ENCODE results near the gene SLC25A17. TPM values are rescaled to one million over a fixed set of nuclear protein-coding genes. Genes with fewer than 3 reads are reported as not detected.

Gene SLC25A17
- total and polyA plus RNA-seq, 10 donors: 11.4 to 16.1 (median 13.8) TPM

DNA sequence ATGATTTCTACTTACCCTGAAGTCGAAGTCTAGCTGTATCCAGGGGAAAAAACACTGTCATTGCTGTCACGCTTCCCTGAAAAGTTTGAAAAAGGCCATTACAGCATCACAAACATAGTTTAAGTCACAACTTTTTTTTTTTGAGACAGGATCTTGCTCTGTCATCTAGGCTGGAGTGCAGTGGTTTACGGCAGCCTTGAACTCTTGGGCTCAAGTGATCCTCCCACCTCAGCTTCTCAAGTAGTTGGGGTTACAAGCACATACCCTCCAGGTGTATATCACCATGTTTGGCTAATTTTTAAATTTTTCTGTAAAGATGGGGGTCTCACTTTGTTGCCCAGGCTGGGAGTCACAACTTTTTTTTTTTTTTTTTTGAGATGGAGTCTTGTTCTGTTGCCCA is 20.1 kb downstream of the SLC25A17 start:
- TF ChIP-seq POLR2A (IDR thresholded peaks at IDR 0.05) (no peak), POLR2AphosphoS5 (IDR thresholded peaks at IDR 0.05) (no peak)
- TF ChIP-seq, protein P1, sequence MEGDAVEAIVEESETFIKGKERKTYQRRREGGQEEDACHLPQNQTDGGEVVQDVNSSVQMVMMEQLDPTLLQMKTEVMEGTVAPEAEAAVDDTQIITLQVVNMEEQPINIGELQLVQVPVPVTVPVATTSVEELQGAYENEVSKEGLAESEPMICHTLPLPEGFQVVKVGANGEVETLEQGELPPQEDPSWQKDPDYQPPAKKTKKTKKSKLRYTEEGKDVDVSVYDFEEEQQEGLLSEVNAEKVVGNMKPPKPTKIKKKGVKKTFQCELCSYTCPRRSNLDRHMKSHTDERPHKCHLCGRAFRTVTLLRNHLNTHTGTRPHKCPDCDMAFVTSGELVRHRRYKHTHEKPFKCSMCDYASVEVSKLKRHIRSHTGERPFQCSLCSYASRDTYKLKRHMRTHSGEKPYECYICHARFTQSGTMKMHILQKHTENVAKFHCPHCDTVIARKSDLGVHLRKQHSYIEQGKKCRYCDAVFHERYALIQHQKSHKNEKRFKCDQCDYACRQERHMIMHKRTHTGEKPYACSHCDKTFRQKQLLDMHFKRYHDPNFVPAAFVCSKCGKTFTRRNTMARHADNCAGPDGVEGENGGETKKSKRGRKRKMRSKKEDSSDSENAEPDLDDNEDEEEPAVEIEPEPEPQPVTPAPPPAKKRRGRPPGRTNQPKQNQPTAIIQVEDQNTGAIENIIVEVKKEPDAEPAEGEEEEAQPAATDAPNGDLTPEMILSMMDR (IDR thresholded peaks at IDR 0.05 in 8 of 11, conservative IDR thresholded peaks at IDR 0.05 in 3 of 11): no peak
- Histone ChIP-seq H3K27me3 (replicated peaks in 1 of 7) (no peaks in the 10 kb centered on the region), H3K4me3 (no peak overlapping the region), H3K27ac (no peak overlapping the region), H3K36me3 (peaks cover 0 to 33% (median 2%) of the 10 kb centered on the region in 6 donors), H3K9me3 (no peaks in the 10 kb centered on the region), H3K4me1 (no peaks in the 10 kb centered on the region)
- intact Hi-C loops (cut with DNase I; ENCODE audit: low total_unique reads): no loop called here
- DNase-seq: no peak
- WGBS, 5 donors: 87 to 99% (median 92%) methylated on average over 3 of the region's 3 CpGs

DNA sequence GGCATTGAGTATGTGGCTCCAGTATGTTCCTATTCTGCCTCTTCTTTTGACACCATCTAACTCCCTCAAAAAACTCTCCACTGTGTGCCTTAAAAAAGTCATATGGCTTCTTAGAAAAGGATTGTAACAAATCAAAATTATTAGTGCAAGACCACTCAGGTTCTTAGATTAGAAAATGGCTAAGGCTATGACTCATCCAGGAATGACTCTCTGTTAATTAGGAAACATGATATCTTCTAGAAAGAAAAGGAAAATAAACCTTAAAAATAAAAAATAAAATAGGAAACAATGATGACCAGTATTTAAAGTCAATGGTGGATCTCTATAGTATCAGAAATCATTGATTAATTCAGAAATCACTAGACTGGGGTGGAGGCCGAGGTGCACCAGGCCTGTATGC is 21.7 kb downstream of the SLC25A17 start:
- intact Hi-C loops (cut with DNase I; ENCODE audit: low total_unique reads): no loop called here
- TF ChIP-seq, protein P1 (IDR thresholded peaks at IDR 0.05 in 8 of 11, conservative IDR thresholded peaks at IDR 0.05 in 3 of 11): no peak
- TF ChIP-seq POLR2A (IDR thresholded peaks at IDR 0.05) (no peak), POLR2AphosphoS5 (IDR thresholded peaks at IDR 0.05) (no peak)
- Histone ChIP-seq H3K27me3 (replicated peaks in 1 of 7) (no peaks in the 10 kb centered on the region), H3K4me3 (no peak overlapping the region), H3K9me3 (no peaks in the 10 kb centered on the region), H3K27ac (no peak overlapping the region), H3K36me3 (peaks cover 0 to 48% (median 2%) of the 10 kb centered on the region in 6 donors), H3K4me1 (peaks cover 0 to 5% (median 0%) of the 10 kb centered on the region in 6 donors)
- WGBS, 5 donors: 90 to 100% (median 100%) methylated on average over 1 of the region's 1 CpG
- no peak for DNase-seq

DNA sequence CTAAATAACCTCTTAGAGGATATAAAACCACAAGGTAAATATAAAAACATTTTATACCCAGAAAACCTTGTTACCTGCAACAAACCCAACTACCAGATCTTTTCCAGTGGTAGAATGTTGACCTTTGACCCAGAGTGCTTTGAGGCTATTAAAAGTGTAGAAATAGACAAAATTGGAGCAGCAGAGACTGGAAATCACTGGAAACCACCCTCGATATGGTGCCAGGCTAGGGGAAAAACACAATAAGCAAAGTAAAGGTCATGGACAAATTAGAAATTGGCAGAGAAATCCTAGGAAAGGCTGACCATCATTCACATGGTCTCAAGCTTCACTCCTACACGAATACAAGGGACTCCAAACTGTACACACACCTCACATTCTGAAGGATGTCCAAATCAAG is 26.7 kb downstream of the SLC25A17 start:
- 69 to 82% (median 71%) methylated on average over 2 of the region's 2 CpGs for WGBS, 5 donors

DNA sequence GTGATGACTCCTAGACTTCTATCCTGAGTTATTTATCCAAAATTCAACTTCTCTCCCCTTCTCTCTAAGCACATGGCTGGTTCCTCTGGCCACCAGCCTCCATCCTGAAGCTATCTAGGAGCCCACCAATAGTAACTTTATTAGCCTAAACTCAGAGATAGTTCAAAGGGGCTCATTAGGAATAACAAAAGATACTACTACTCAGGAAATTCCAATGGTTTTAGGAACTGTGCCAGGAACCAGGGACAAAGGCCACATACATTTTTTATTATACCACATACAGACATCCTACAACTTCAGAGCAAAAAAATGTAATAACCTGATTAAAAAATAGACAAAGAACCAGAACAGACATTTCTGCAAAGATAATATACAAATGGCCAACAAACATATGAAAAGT is 27.9 kb downstream of the SLC25A17 start:
- intact Hi-C loops (cut with DNase I; ENCODE audit: low total_unique reads): no loop called here
- H3K27ac ChIP-seq: no peak overlapping the region
- H3K4me3 ChIP-seq: no peak overlapping the region
- TF ChIP-seq POLR2A (IDR thresholded peaks at IDR 0.05): no peak
- TF ChIP-seq POLR2AphosphoS5 (IDR thresholded peaks at IDR 0.05): no peak
- TF ChIP-seq, protein P1 (IDR thresholded peaks at IDR 0.05 in 8 of 11, conservative IDR thresholded peaks at IDR 0.05 in 3 of 11): no peak
- H3K36me3 ChIP-seq: peaks cover 0 to 70% (median 9%) of the 10 kb centered on the region in 6 donors
- H3K27me3 ChIP-seq (replicated peaks in 1 of 7): no peaks in the 10 kb centered on the region
- DNase-seq: no peak
- H3K9me3 ChIP-seq: no peaks in the 10 kb centered on the region
- H3K4me1 ChIP-seq: peaks cover 0 to 14% (median 0%) of the 10 kb centered on the region in 6 donors

More for the DNA sequence above, 26.7 kb downstream of the SLC25A17 start:
- H3K36me3 ChIP-seq: peaks cover 0 to 68% (median 8%) of the 10 kb centered on the region in 6 donors
- peak overlapping the region in 3 of 8 donors; percentile 2 to 30 (median 23) for H3K27ac ChIP-seq
- no peaks in the 10 kb centered on the region for H3K27me3 ChIP-seq (replicated peaks in 1 of 7)
- peaks cover 0 to 14% (median 0%) of the 10 kb centered on the region in 6 donors for H3K4me1 ChIP-seq
- no peak for DNase-seq
- H3K4me3 ChIP-seq: no peak overlapping the region
- TF ChIP-seq, protein P1 (IDR thresholded peaks at IDR 0.05 in 8 of 11, conservative IDR thresholded peaks at IDR 0.05 in 3 of 11): no peak
- TF ChIP-seq POLR2A (IDR thresholded peaks at IDR 0.05): no peak
- no peak for TF ChIP-seq POLR2AphosphoS5 (IDR thresholded peaks at IDR 0.05)
- intact Hi-C loops (cut with DNase I; ENCODE audit: low total_unique reads): no loop called here
- no peaks in the 10 kb centered on the region for H3K9me3 ChIP-seq
